NCI-H748 treated with DMSO at 0.1 percent for 48 hours (cell line): ENCODE measurements around the gene DNAJC18.
"Not testable (repeated sequence)": the region's sequence is repeated elsewhere in the genome, so short reads cannot be mapped to it uniquely, and the experiment has no call there.

Experiments
- DNase-seq: peaks from one replicate; lab custom pipeline; 2025; lab: John Stamatoyannopoulos, UW

The DNAJC18 gene

DNA sequence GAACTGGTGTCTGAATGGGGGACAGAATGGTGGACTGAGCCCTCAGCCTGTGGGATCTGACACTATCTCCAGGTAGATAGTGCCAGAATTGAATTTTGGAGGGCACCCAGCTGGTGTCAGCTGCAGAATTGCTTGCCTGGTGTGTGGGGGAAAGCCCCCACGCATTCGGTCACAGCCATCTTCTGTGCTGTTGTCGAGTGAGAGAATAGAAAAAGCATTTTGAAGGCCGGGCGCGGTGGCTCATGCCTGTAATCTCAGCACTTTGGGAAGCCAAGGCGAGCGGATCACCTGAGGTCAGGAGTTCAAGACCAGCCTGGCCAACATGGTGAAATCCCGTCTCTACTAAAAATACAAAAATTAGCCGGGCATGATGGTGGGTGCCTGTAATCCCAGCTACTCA, 52.4 kb downstream of the DNAJC18 start:
- DNase-seq = not testable (repeated sequence)

DNA sequence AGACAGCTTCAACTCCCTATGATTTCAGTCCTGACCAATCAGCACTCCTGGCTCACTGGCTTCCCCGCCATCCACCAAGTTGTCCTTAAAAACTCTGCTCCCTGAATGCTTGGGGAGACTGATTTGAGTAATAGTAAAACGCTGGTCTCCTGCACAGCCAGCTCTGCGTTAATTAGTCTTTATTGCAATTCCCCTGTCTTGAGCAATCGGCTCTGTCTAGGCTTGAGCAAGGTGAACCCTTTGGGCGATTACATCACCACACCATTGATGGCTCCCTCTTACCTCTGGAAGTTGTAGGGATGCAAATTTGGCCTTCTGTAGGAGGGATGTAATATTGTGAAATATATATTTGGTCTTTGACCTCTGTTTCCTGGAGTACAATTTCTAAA, 53.3 kb downstream of the DNAJC18 start:
- DNase-seq = no peak

DNA sequence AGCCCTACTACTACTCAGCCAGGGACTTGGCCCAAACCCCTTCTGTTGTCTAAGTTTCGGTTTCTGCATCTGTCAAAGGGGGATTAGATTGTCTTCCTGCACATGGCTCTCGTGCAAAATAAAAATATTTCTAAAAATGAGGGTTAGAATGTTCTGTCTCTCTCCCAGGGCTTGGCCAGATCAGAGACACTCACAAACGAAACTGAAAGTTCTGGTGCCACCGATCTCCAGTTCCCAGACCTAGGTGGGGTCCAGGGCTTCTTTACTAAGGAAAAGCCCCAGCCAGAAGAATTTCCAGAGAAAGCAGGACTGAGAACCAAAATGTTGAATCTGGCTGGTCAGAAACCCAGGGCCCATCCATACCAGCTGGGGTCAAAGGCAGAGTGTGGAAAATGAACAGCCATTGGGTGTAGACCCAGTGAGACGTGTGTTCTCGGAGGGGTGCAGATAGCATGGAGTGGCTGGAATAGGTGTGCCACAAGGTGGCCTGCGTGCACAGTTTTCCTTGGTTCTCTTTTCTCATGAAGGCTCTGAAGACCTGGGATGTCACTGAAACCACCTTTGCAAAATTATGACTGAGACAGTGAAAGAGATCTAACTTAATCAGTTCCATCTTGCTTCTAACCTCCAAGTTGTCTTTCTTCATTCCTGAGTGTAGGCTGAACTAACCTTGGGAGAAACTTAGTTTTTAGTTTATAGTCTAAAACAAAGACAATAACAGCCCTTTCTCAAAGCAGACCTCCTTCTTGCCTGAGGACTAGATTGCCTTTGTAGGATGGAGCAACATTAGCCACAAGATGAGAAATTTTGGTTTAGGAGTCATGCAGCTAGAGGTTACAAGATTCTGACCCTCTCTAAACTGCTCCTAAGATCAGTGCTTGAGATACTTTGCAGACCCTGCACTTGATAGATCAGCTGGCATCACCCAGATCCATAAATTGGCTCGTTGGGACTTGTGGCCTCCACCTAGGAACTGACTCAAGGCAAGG, 54.0 kb downstream of the DNAJC18 start:
- DNase-seq = no peak

DNA sequence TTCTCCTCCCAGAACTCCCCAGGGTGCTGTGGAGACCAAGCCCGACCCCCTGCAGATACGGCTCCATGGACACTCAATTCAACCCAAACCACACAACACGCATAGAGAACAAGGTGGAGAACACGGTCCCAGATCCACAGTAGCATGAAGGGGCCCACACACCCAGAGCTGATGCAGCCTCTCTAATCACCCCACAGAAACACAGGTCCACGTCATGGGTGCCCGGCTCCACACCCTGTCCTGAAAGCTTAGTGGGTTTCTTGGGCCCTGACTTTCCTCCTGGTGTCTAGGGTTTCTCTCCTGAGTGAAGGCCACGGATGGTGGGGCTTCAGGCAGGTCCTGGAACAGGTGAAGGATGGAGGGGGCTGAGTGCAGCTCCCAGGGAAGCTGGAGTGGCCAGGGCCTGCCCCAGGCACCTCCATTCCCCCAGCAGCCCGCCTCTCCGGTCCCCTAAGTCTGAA, 54.7 kb downstream of the DNAJC18 start:
- no peak for DNase-seq

DNA sequence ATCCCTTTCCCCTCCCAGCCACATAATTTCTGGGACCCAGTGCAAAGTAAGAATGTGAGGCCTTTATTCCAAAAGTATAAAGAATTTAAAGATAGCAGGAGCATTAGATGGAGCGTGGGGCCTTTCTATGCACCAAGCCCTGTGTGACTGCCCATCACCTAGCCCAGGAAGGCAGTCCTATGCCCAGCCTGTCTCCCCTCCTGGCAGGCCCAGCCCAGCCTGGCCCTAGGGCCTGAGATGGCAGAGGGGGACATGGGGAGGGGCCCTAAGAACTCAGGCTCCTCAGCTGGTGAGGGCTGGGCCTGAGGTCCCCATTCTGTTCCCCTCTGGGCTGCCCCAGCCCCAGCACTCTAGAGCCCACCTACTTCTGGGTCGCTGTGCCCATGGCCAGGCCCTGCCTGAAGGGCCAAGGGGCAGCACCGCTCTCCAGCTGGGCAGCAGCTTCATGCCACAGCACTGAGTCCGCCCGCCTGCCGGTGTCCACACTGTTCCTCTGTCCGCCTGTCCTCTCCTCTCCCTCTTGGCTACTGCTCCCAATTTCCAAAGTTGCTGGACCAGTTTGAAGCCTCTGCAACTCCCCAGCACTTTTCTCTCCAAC, 55.2 kb downstream of the DNAJC18 start:
- no peak for DNase-seq

DNA sequence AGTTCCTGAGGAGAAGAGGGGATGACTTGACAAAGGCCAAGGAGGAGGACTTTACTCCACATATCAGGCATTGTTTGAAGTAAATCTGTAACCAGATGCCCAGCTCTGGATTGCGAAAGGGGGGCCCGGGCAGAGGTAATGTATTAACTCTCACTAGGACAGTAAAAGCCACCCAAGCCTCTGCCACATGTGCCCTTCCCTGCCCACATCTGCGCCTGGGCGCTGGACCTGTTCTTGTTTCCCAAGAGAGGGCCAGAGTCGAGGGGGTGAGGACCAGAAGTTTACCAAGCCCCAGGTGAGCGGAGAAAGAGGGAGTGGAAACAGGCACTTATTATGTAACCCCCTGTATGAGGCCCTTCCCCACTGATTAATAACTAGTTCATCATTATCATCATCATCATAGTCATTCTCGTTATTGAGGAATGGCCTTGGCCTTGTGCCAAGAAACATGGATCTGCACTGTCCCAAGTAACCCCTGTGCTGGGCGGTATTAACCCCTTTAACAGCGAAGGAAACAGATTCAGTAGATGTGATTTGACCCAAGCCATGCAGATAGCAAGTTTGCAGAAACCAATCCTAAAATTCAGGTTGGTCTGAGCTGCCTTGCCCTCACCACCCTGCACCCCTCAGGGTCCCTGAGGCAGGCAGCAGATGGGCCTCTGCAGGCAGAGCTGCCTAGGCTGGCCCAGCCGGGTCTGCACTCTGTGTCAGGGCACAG, 55.9 kb downstream of the DNAJC18 start, which contains the start of gene SLC23A1:
SLC23A1 (minus strand) TSS at position 23 of the 718 bp plus-strand sequence. CDS start 44 bp downstream, outside the sequence.
- DNase-seq = no peak

DNA sequence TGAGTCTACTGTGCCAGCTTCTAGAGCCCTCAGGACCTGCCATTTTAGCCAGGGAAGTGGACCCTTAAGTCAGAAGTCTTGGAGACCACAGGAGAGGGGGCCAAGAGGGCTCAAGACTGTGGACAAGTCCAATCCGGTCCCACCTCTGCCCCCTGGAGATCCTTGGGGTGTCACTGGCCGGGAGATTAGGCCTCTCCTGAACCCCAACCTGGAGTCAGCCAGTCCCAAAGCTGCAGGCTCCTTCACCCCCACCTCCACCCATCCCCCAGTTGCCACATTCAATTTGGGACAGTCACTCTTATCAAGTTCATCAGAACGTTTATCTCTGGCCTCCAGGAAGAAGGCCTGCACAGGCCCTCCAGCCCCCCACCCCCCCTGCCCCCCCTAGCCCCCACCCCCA, 56.5 kb downstream of the DNAJC18 start:
- DNase-seq = no peak

DNA sequence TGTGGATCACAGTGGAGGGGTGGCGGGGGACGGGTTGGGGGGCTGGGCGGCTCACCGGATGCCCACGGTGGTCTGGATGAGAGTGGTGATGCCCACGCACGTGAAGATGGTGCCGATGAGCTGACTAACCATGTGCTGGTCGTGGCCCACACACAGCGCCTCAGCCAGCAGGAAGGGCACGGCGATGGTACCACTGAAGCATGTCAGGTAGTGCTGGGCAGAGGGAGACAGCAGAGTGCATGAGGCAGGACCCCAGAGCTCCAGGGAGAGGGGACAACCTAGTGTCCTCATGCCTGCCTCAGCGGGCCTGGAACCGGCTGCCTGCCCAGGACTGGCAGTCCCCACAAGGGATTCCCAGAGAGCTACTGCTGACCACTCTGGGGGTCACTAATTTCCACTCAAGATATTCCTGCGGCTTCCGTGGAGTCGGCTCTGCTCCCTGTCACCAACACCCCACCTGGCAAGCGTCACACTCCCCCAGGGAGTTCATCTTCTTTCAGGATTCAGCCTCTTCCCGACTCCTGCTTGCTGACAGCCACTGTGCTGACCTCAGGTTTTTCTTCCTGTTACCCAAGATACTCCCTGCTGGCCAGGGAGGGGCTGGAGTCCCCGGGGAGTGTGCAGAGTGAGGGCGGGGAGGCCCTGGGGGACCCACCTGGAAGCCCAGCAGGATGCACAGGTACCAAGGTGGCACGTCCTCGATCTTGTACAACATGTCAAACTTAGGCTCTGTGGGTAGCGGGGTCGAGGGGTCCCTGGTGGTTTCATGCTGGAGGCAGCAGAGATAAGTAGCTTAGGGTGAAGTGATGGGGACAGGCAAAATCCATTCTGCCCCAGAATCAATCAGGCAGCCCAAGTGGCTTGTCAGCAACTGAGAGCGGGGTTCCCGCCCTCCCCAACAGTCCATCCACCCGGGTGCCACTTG, 57.2 kb downstream of the DNAJC18 start:
- no peak for DNase-seq

DNA sequence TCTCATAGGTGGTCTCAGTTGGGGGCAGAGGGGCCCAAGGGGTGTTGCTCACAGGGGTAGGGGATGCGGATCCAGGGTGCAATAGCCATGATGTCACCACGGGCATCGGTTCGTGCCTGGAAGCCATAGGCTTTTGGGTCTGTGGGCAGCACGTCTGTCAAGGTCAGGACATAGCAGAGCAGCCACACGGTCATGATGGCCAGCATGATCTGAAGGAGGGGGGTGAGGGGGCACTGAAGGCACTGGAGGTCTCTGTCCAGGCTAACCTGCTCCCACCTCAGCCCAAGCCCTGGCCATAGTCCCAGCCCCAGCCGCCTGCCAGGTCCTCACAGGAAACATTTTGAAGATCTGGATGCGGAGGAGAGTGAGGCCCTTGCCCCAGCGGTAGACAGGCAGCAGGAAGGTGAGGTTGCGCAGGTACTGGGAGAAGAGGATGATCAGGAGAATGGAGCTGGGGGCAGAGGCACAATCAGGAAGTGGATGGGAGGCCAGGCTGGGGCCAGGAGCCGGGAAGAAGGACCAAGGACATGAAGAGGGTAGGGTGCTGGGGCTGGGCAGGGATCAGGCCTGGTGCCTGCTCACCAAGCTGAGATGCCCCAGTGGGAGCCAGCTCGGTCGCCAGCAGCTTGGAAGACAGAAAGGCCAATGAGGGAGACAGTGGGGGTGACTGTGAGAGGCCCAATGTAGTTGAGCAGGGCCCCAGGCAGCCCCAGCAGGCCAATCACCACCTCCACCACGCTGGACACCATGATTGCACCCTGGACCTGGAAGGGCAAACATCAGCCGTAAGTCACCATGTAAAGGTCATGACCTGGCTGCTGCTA, 59.5 kb downstream of the DNAJC18 start:
- DNase-seq = no peak

DNA sequence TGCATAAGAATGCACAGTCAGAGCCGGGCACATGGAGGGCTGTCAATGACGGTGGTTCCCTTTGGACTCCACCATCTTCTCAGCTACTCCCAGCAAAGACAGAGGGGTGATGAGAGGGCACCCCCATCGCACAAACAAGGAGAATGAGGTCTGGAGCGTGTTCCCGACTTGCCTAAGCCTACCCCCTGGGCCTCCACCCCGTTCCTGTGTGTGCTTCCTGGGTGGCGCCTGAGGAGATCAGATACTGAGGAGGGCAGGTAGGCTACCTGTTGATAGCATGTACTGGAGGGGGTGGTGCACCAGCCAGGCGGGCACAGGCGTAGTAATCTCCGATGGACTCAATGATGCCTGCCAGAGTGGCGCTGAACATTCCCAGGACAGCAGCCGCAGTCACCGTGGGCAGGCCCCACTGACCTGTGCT, 60.4 kb downstream of the DNAJC18 start:
- no peak for DNase-seq

DNA sequence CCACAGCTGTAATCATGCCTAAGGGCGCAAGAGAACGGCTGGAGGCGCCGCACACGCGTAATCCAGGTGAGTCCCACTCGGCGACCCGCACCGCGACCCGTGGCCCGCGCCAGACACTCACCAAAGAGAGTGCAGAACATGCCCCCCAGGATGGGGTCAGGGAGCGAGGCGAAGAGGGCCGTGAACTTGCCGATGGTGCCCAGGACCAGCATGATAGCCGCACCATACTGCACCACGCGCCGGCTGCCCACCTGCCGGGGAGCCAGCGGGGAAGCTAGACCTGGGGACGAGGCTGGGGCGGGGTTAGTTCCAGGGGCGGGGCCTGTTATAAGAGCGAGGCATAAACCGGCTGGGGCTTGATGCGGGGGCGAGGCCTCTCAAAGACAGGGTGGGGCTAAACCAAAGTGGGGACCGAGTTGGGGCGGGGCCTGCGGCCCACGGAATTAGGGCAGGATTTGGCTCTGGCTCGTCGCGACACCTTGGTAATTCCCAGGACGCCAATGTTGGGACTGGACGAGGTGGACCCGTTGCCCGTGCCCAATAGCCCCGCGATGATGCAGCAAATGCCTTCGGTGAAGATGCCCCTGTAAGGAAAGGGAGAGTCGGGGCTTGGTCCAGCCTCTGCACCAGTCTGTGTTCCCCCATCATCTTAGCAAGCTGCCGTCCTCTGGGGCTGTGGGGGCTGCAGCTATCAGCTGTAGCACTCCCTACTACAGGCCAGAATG, 61.1 kb downstream of the DNAJC18 start:
- DNase-seq = no peak

DNA sequence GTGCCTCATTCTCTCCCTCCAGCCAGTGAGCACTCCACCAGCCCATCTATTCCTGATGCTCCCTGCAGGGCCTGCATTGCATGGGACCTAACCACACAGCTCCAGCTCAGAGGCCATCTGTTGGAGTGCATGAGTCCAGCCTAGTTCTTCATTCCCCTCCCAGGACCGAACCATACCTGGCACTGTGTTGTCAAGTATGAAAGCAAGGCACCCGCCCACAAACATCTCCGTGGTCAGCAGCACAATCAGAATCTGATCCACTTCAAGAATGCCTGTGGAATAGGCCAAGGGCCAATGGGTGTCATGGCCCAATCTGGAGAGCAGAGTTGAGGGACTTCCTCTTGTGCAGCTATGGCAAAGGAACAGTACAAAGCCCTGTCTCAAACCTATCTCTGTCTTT, 62.1 kb downstream of the DNAJC18 start:
- no peak for DNase-seq

DNA sequence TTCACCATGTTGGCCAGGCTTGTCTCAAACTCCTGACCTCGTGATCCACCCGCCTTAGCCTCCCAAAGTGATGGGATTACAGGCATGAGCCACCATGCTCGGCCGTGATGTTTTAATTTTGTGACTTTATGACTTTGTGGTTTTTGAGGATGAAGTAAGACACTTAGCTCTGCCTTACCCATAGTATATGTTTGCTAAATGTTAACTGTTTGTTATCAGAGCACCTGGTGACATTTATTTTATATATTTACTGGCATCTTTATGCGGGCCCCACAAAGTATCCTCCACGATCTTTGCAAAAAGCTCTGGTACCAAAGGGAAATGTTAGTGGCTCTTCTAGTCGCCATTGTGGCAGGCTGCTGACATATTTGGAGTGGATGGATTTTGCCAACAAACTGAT, 63.0 kb downstream of the DNAJC18 start:
- DNase-seq = no peak

DNA sequence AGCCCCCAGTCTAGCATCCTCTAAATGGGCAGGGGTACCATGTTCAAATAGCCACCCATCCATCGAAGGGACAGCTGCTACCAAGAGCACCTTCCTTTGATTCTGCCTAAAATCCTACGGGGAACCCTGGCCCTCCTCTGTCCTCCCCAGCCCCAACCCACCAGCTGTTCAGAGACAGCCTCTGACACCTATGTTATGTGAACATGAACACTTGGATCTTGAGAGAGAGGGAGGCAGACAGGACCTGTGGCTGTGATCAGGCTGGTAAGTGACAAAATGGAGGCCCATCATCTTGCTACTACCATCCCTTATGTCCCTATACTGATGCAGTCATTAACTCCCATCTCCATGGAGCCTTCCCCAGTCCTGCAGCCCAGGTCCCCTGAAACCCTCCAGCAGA, 64.4 kb downstream of the DNAJC18 start:
- DNase-seq = no peak

DNA sequence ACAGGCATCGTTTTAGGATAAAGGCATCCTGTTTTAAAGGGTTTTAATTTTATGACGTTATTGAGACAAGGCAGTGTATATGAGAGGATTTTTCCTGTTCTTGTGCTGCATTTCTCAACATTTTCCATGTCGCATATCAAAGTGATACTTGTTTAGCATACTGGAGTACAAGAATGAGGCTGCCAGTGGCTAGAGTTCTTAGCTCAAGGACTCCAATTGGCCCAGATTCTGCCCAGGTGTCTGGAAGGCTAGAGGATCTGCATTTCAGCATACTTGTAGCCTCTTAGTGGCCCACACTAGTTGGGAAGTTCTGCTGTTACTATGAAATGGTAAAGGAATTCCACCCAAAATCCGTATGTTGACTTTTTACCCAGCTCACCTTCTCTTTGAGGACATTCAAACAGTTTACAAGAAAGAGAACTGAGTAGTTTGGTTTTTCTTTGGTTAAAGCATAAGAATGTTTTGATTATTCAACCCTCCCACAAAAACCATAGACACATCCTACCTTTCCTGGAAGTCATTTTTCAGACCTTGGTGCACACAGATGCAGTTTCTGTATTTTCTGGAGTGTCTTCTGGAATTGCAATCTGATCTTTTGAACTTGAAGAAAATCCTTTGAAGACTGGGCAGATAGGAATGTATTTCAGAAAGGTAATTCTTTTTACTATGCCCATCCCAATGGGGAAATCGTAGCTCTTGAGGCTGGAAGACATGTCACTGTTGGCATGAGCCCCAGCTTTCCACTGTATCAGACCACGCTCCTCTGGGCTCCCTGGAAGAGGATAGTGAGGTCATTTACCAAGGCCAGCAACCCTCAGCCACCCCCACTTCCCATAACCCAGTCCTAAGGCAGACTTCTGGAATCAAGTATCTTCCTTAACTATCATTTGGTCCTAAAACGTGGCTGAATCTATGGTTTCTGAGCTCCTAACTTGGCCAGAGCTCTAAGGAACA, 67.6 kb downstream of the DNAJC18 start:
- no peak for DNase-seq

DNA sequence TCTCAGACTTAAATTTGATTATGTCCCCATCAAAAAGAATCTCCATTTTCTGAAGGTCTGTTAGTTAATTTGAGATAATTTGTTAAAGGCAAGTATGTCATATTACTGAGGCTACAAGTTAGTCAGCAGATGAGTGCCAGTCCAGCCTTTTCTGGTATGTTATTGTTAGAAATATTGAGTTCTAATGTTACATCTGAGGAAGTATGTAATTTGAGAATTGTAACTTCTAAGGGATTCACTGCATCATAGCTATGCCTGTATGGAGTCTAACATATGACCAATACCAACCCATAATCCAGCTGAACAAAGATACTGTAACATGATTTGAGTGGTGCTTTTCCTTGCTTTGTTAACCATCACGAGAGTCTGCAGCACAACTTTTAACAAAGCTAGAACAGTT, 70.1 kb downstream of the DNAJC18 start:
- DNase-seq = no peak

DNA sequence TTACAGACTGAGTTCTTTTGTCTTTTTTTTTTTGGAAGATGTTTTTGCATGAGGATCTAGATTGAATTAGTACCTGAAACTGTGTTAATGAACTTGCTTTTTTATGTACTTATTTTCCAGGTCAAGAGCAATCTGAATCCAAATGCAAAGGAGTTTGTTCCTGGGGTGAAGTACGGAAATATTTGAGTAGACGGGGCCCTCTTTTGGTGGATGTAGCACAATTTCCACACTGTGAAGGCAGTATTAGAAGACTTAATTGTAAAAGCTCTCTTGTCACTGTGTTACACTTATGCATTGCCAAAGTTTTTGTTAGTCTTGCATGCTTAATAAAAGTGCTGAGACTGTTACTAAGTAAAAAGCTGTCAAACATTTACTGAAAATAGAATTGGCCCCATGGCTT, 70.7 kb downstream of the DNAJC18 start:
- DNase-seq = no peak

DNA sequence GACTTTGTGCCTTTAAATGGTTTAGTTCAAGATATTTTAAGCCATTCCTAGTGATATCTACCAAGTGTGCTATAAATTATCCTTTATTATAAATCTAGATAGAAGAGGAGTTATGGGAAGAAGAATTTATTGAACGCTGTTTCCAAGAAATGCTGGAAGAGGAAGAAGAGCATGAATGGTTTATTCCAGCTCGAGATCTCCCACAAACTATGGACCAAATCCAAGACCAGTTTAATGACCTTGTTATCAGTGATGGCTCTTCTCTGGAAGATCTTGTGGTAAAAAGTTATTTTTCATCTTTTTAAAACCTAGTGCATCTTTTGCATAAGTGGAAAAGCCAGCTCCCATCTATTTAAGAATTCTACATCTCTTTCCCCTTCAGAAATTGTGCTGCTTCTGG, 74.9 kb downstream of the DNAJC18 start:
- no peak for DNase-seq

DNA sequence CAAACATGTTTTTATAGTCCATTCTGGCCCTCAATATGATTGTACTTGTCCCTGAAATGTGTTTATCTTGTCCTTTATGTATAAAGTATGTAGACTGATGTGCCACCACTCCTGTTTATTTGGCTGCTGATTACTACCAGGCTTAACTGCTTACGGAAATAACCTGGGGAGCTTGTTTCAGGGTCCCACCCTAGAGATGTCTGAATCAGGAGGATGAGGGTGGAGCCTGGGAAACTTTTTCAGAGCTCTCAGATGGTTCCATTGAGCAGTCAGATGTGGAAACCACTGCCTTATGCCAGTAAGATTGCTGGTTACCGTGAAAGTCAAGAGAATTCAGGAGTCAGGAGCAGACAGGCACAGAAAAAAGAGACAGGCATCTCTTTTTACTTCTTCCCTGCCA, 75.4 kb downstream of the DNAJC18 start:
- DNase-seq = no peak
